ENCODE data around the gene TBL1X.

Gene TBL1X

DNA sequence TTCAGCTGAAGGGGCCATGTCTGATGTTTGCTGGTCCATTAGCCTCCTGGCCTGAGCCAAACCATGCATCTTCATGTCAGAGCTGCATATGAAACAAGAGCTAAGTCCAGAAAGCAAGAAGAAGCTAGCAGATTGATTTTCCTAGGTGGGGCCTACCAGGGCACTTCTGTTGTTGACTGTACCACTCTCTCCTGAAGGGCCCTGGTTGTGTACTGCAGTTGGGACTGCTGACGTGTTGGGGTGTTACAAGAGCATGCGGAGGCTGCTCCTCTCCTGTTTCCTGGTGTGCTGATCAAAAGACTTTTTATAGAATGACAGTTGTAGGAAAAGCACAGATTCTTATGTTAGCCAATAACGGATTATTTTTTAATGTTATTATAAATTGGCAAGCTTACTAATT, 145.1 kb downstream of the TBL1X start:
- no peak overlapping the region for H4K8ac ChIP-seq (ENCODE audit: low read depth, low read length)
- no peak for DNase-seq (ENCODE audit: low spot score)
- H2AK5ac ChIP-seq (ENCODE audit: low read depth, low read length) = no peak overlapping the region
- H3K9ac ChIP-seq (ENCODE audit: low read depth, low read length, poor library complexity) = no peak overlapping the region
- H2AFZ ChIP-seq (ENCODE audit: low read length) = no peak overlapping the region
- no peak overlapping the region for H4K91ac ChIP-seq (ENCODE audit: low read depth, low read length, poor library complexity)
- H3K4me2 ChIP-seq (ENCODE audit: insufficient read depth, low read length, poor library complexity, severe bottlenecking) = no peak overlapping the region
- no peak overlapping the region for H3K23ac ChIP-seq (ENCODE audit: low read depth, low read length, poor library complexity)
- peaks cover 0 to 9% of the 10 kb centered on the region in 2 donors for H3K4me1 ChIP-seq (ENCODE audit: control insufficient read depth in 2 of 2, insufficient read depth in 1 of 2, low read depth in 1 of 2, low read length in 2 of 2)
- H3K14ac ChIP-seq (ENCODE audit: low read length) = no peak overlapping the region
- no peak overlapping the region for H2BK12ac ChIP-seq (ENCODE audit: low read length)
- no peaks in the 10 kb centered on the region for H3K27me3 ChIP-seq (ENCODE audit: control insufficient read depth in 3 of 3, insufficient read depth in 3 of 3, low read depth in 1 of 3, low read length in 3 of 3)
- H3K79me1 ChIP-seq (ENCODE audit: low read depth, low read length) = peaks cover 3% of the 10 kb centered on the region
- no peak overlapping the region for H3K27ac ChIP-seq (replicated peaks; ENCODE audit: low read length)
- no peak overlapping the region for H2BK15ac ChIP-seq (ENCODE audit: low read length)
- H3K36me3 ChIP-seq (replicated peaks in 1 of 2; ENCODE audit: control insufficient read depth in 2 of 2, insufficient read depth in 2 of 2, low read length in 2 of 2) = no peaks in the 10 kb centered on the region
- no peak overlapping the region for H3K4ac ChIP-seq (ENCODE audit: low read length)
- H2BK5ac ChIP-seq (ENCODE audit: low read length) = no peak overlapping the region
- H2BK120ac ChIP-seq (ENCODE audit: low read depth, low read length) = no peak overlapping the region
- no peaks in the 10 kb centered on the region for H3K9me3 ChIP-seq (replicated peaks in 1 of 2; ENCODE audit: control insufficient read depth in 2 of 2, insufficient read depth in 1 of 2, low read depth in 1 of 2, low read length in 2 of 2)
- no CpG with 5 or more reads among the region's 3 CpGs for WGBS, 2 donors (ENCODE audit: extremely low coverage in 2 of 2, insufficient read length in 2 of 2, insufficient replicate concordance in 1 of 2)
- no peak overlapping the region for H3K18ac ChIP-seq (ENCODE audit: low read length)
- H3K4me3 ChIP-seq (ENCODE audit: low read length in 2 of 2) = no peak overlapping the region

DNA sequence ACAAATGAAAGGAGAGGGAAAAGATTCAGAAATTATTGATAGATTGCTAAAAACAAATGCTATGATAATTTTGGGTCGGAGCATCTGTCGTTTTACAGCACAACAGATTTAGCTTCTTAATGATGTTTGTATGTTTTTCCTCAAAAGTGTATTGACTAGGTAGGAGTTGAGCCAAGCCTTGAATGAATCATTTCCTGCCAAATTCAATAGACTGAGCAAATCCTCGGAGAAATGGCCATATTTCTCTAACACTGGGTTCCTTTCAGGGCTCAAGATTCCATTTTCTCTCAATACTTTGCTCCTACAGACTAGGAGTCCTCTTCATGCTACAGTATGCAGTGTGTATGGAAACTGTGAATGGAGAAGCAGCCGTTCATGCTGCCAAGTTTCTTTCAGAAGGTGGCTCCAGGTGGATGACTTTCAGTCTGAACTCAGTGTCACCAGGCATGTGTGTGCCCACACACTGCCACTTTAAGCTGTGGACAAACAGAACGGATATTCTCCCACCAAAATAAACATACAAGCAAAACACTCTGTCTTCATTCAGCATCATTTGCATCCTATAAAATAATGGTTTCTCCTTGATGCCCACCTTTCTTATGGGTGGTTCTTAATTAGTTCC, 146.0 kb downstream of the TBL1X start:
- DNase-seq (ENCODE audit: low spot score) = no peak

DNA sequence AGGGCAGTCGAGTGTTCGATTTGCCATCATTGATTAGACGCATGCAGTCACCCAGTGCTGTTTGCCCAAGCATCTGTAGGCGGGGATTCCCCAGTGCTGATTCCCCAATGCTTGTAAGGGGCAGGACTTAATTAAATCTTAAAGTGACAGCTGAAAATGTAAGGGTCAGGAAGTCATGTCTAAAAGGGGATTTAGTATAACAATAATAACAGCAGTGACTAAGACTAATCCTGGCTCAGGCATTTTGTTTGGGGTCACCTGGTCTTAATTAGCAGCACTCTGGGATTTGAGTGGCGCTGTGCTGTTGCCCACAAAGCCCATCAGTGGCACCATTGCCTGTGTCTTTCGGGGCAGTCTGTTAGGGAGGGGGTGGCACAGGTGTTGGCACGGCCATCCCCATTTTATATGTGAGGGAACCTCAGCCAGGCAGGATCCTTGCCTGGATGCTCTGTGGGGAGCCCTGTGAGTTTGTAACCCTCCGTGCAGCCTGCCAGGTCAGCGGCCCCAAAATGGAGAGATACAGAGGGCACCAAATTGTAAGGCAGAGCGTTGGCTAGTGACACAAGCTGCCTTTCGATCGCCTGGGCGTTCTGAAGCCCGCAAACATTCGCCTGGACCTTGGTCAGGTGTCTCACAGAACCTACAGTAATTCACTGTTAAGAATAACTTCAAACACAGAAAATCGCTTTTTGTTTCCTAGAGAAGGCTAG, 146.7 kb downstream of the TBL1X start:
- no peak overlapping the region for H3K9ac ChIP-seq (ENCODE audit: low read depth, low read length, poor library complexity)
- no peak overlapping the region for H2BK12ac ChIP-seq (ENCODE audit: low read length)
- peaks cover 0 to 9% of the 10 kb centered on the region in 2 donors for H3K4me1 ChIP-seq (ENCODE audit: control insufficient read depth in 2 of 2, insufficient read depth in 1 of 2, low read depth in 1 of 2, low read length in 2 of 2)
- H2BK5ac ChIP-seq (ENCODE audit: low read length) = no peak overlapping the region
- DNase-seq (ENCODE audit: low spot score) = peak; percentile 44
- no peak overlapping the region for H2BK15ac ChIP-seq (ENCODE audit: low read length)
- H4K91ac ChIP-seq (ENCODE audit: low read depth, low read length, poor library complexity) = no peak overlapping the region
- H3K27me3 ChIP-seq (ENCODE audit: control insufficient read depth in 3 of 3, insufficient read depth in 3 of 3, low read depth in 1 of 3, low read length in 3 of 3) = no peaks in the 10 kb centered on the region
- H2AK5ac ChIP-seq (ENCODE audit: low read depth, low read length) = no peak overlapping the region
- H4K8ac ChIP-seq (ENCODE audit: low read depth, low read length) = no peak overlapping the region
- peaks cover 3% of the 10 kb centered on the region for H3K79me1 ChIP-seq (ENCODE audit: low read depth, low read length)
- H2AFZ ChIP-seq (ENCODE audit: low read length) = no peak overlapping the region
- H3K4me2 ChIP-seq (ENCODE audit: insufficient read depth, low read length, poor library complexity, severe bottlenecking) = no peak overlapping the region
- no CpG with 5 or more reads among the region's 16 CpGs for WGBS, 2 donors (ENCODE audit: extremely low coverage in 2 of 2, insufficient read length in 2 of 2, insufficient replicate concordance in 1 of 2)
- H3K36me3 ChIP-seq (replicated peaks in 1 of 2; ENCODE audit: control insufficient read depth in 2 of 2, insufficient read depth in 2 of 2, low read length in 2 of 2) = no peaks in the 10 kb centered on the region
- peak overlapping the region; percentile 64 for H3K18ac ChIP-seq (ENCODE audit: low read length)
- no peaks in the 10 kb centered on the region for H3K9me3 ChIP-seq (replicated peaks in 1 of 2; ENCODE audit: control insufficient read depth in 2 of 2, insufficient read depth in 1 of 2, low read depth in 1 of 2, low read length in 2 of 2)
- no peak overlapping the region for H3K4ac ChIP-seq (ENCODE audit: low read length)
- no peak overlapping the region for H3K23ac ChIP-seq (ENCODE audit: low read depth, low read length, poor library complexity)
- H3K27ac ChIP-seq (replicated peaks; ENCODE audit: low read length) = peak overlapping the region; percentile 46
- no peak overlapping the region for H3K14ac ChIP-seq (ENCODE audit: low read length)
- no peak overlapping the region for H3K4me3 ChIP-seq (ENCODE audit: low read length in 2 of 2)
- no peak overlapping the region for H2BK120ac ChIP-seq (ENCODE audit: low read depth, low read length)

More for the DNA sequence above, 146.0 kb downstream of the TBL1X start:
- Histone ChIP-seq H3K4me3 (ENCODE audit: low read length in 2 of 2) (no peak overlapping the region), H3K79me1 (ENCODE audit: low read depth, low read length) (peaks cover 3% of the 10 kb centered on the region), H2BK15ac (ENCODE audit: low read length) (no peak overlapping the region), H3K9me3 (replicated peaks in 1 of 2; ENCODE audit: control insufficient read depth in 2 of 2, insufficient read depth in 1 of 2, low read depth in 1 of 2, low read length in 2 of 2) (no peaks in the 10 kb centered on the region), H3K27me3 (ENCODE audit: control insufficient read depth in 3 of 3, insufficient read depth in 3 of 3, low read depth in 1 of 3, low read length in 3 of 3) (no peaks in the 10 kb centered on the region), H4K91ac (ENCODE audit: low read depth, low read length, poor library complexity) (no peak overlapping the region), H2AFZ (ENCODE audit: low read length) (no peak overlapping the region), H3K4me2 (ENCODE audit: insufficient read depth, low read length, poor library complexity, severe bottlenecking) (no peak overlapping the region), H3K27ac (replicated peaks; ENCODE audit: low read length) (peak overlapping the region; percentile 26), H3K4ac (ENCODE audit: low read length) (no peak overlapping the region), H3K23ac (ENCODE audit: low read depth, low read length, poor library complexity) (no peak overlapping the region), H3K9ac (ENCODE audit: low read depth, low read length, poor library complexity) (no peak overlapping the region), H2BK5ac (ENCODE audit: low read length) (no peak overlapping the region), H3K14ac (ENCODE audit: low read length) (no peak overlapping the region), H3K18ac (ENCODE audit: low read length) (no peak overlapping the region), H3K36me3 (replicated peaks in 1 of 2; ENCODE audit: control insufficient read depth in 2 of 2, insufficient read depth in 2 of 2, low read length in 2 of 2) (no peaks in the 10 kb centered on the region), H2BK120ac (ENCODE audit: low read depth, low read length) (no peak overlapping the region), H3K4me1 (ENCODE audit: control insufficient read depth in 2 of 2, insufficient read depth in 1 of 2, low read depth in 1 of 2, low read length in 2 of 2) (peaks cover 0 to 9% of the 10 kb centered on the region in 2 donors), H4K8ac (ENCODE audit: low read depth, low read length) (no peak overlapping the region), H2AK5ac (ENCODE audit: low read depth, low read length) (no peak overlapping the region), H2BK12ac (ENCODE audit: low read length) (no peak overlapping the region)
- WGBS, 2 donors (ENCODE audit: extremely low coverage in 2 of 2, insufficient read length in 2 of 2, insufficient replicate concordance in 1 of 2) = no CpG with 5 or more reads among the region's 5 CpGs

DNA sequence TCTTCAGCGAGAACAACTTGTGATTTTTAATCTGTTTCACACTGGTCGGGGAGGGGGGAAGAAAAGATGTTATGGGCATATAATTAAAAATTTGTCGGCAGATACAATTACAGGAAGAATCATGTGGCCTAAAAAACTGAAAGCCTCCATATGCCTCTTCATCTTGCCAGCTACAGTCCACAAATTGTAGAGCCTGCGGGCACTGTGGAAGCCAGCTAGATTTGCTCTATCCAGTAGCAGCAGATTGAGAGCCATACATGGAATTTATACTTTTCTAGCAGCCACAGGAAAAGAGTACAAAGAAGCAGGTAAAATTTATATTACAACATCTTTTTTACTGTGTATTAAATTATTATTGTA, 147.3 kb downstream of the TBL1X start:
- peaks cover 3% of the 10 kb centered on the region for H3K79me1 ChIP-seq (ENCODE audit: low read depth, low read length)
- H2BK120ac ChIP-seq (ENCODE audit: low read depth, low read length) = no peak overlapping the region
- no peaks in the 10 kb centered on the region for H3K9me3 ChIP-seq (replicated peaks in 1 of 2; ENCODE audit: control insufficient read depth in 2 of 2, insufficient read depth in 1 of 2, low read depth in 1 of 2, low read length in 2 of 2)
- H3K23ac ChIP-seq (ENCODE audit: low read depth, low read length, poor library complexity) = no peak overlapping the region
- no peak overlapping the region for H3K14ac ChIP-seq (ENCODE audit: low read length)
- no peak overlapping the region for H3K9ac ChIP-seq (ENCODE audit: low read depth, low read length, poor library complexity)
- H4K8ac ChIP-seq (ENCODE audit: low read depth, low read length) = no peak overlapping the region
- no peak overlapping the region for H3K27ac ChIP-seq (replicated peaks; ENCODE audit: low read length)
- H2BK5ac ChIP-seq (ENCODE audit: low read length) = no peak overlapping the region
- H4K91ac ChIP-seq (ENCODE audit: low read depth, low read length, poor library complexity) = no peak overlapping the region
- H2BK12ac ChIP-seq (ENCODE audit: low read length) = no peak overlapping the region
- H3K4me1 ChIP-seq (ENCODE audit: control insufficient read depth in 2 of 2, insufficient read depth in 1 of 2, low read depth in 1 of 2, low read length in 2 of 2) = peaks cover 0 to 9% of the 10 kb centered on the region in 2 donors
- no peak overlapping the region for H2AK5ac ChIP-seq (ENCODE audit: low read depth, low read length)
- WGBS, 2 donors (ENCODE audit: extremely low coverage in 2 of 2, insufficient read length in 2 of 2, insufficient replicate concordance in 1 of 2) = no CpG with 5 or more reads among the region's 4 CpGs
- no peak overlapping the region for H3K4me2 ChIP-seq (ENCODE audit: insufficient read depth, low read length, poor library complexity, severe bottlenecking)
- H3K27me3 ChIP-seq (ENCODE audit: control insufficient read depth in 3 of 3, insufficient read depth in 3 of 3, low read depth in 1 of 3, low read length in 3 of 3) = no peaks in the 10 kb centered on the region
- H3K4me3 ChIP-seq (ENCODE audit: low read length in 2 of 2) = no peak overlapping the region
- no peak overlapping the region for H3K18ac ChIP-seq (ENCODE audit: low read length)
- H2AFZ ChIP-seq (ENCODE audit: low read length) = no peak overlapping the region
- no peak overlapping the region for H3K4ac ChIP-seq (ENCODE audit: low read length)
- DNase-seq (ENCODE audit: low spot score) = no peak
- no peaks in the 10 kb centered on the region for H3K36me3 ChIP-seq (replicated peaks in 1 of 2; ENCODE audit: control insufficient read depth in 2 of 2, insufficient read depth in 2 of 2, low read length in 2 of 2)
- no peak overlapping the region for H2BK15ac ChIP-seq (ENCODE audit: low read length)

Measured in neuronal stem cell (in vitro differentiated cells).